A549 treated with GW870086 at 1 μM for 4 hours (cell line): ENCODE measurements around the gene KLF12. TPM values are rescaled to one million over a fixed set of nuclear protein-coding genes. Genes with fewer than 3 reads are reported as not detected.

Source experiments
- total RNA-seq: library from RNA; stranded (reverse); fragments of 200-300 nt; extraction: Qiagen RNA extraction; gene quantifications from 5 replicates; pipeline ENCODE4 v1.2.3, GENCODE V29; 2022; ENCODE audit warnings: low read depth

Gene KLF12
- 1.2 to 2.3 TPM (median 2.2 TPM) in 5 replicates for total RNA-seq

GRCh38 chr13:74134221-74134776 is at the start of gene KLF12:
Gene KLF12 (minus strand): TSS chr13:74134404.

